Measurements from ENCODE around the gene CDX1.
A peak's percentile ranks its signal among the peaks of the same experiment; 100 is the strongest.

CDX1 gene

DNA sequence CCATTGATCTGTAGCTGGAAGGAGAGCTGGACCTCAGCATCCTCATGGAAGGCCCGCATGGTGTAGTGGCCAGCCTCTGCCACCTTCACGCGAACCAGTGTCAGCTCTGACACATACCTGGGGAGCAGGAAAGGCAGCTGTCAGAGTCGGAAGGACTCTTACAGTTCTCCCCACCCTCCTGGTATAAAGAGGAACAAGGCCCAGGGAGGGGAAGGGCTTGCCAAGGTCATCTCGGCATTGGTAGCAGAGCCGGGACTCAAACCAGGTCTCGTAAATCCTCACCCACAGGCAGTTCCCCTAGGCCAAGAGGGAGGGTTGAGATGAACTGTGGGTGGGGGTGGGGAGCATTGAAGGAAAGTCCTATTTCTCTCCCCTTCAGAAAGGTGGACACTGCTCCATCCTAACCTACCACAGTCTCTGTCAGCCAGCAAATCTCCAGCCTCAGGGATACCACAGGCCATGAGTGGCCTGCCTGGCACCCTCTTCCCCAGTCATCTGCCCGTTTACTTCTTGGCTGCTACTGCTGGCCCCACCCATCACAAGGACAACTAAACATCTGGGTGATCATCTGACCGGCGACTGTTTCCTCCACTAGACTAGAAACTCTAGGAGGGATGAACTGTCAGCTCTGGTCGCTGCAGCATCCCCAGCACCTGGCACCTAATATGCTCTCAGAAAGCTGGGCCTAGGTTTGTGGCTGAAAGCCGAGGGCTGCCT lies 34.4 kb upstream of the CDX1 start:
- no peak for DNase-seq

DNA sequence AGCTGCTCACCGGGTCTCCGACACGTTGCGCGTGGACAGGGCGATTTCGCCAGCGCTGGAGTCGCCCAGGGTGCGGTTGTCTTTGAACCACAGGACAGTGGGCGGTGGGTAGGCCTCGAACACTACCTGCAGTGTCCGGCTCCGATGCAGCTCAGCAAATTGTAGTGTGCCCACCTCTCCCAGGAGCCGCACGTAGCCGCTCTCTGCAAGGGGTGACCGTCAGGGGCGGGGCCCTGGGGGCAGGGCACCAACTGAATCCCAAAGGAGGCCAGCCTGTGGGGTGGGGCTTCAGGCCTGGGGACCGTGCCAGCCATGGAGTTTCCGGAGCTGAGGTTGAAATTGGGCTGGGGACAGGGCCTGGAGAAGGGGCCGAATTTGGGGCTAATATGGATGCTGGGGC lies 33.8 kb upstream of the CDX1 start:
- DNase-seq: no peak

DNA sequence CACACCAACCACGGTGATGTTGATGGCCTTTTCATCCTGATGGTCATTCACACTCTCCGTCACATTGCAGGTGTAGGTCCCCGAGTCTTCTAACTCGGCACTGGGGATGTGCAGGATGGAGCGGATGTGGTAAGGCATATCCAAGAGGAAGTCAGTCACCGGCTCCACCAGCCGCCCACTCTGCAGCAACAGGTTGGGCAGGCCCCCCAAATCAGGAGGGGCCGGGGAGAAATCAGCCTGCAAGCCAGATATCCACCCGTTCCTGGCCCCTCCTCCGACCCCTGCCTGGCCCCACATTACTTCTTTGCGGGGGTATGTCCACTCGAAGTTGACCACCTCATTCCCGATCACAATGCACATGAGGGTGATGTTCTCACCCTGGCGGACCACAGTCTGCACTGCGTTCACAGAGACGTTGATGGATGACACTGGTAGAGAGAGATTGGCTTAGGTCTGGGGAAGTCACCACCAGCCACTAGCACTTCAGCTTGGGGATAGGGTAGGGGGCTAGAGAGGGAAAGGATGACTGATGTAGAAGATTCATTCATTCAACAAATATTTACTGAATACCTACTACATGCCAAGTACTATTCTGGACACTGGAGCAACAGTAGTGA lies 32.9 kb upstream of the CDX1 start:
- no peak for DNase-seq

DNA sequence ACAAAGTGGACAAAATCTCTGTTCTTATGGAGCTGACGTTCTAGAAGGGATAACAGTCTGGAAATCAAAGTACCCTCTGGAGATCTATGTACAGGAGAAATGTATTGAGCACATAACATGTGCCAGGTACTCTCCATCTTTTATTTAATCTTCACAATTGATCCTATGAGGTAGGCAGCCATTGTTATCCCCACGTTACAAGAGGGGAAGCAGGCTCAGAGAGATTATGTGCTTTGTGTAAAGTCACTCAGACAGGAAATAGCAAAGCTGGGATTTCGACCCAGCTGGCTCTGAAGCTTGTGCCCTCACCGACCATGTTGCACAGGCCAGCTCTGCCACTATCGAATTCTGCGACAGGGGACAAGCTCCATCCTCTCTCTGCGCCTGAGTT lies 32.4 kb upstream of the CDX1 start:
- DNase-seq: no peak

DNA sequence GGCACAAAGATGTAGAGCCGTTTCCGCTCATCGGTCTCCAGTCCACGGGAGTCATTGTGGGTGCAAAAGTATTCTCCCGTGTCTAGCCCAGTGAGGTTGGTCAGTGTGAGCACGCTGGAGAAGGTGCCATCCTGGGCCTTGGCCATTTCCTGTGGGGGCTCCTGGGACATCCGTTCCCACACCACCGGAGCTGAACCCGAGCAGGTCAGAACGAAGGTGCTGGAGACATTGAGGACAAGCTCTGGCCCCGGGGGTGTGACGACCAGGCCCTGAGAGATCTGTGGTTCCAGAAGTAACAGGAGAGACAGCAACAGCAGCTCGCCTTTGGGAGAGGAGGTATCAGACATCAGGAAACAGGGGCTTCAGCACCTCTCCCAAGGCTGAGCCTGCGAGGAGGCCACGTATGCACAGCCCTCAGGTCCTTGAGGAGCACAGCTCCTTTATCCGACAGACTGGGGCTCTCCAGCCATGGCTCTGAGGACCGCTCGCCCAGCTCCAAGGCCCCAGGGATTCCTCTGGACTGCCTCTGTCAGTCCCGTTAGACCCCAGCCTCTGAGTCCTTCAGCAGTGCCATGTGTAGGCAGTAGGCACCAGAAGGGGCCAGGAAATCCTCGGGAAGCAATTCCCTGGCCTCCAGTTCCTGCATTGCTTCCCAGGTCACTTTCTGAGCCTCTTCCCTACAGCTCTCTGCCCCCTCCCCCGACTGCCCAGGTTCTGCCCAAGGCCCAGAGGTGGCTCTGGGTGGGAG lies 30.8 kb upstream of the CDX1 start:
- DNase-seq: peak; percentile 58

DNA sequence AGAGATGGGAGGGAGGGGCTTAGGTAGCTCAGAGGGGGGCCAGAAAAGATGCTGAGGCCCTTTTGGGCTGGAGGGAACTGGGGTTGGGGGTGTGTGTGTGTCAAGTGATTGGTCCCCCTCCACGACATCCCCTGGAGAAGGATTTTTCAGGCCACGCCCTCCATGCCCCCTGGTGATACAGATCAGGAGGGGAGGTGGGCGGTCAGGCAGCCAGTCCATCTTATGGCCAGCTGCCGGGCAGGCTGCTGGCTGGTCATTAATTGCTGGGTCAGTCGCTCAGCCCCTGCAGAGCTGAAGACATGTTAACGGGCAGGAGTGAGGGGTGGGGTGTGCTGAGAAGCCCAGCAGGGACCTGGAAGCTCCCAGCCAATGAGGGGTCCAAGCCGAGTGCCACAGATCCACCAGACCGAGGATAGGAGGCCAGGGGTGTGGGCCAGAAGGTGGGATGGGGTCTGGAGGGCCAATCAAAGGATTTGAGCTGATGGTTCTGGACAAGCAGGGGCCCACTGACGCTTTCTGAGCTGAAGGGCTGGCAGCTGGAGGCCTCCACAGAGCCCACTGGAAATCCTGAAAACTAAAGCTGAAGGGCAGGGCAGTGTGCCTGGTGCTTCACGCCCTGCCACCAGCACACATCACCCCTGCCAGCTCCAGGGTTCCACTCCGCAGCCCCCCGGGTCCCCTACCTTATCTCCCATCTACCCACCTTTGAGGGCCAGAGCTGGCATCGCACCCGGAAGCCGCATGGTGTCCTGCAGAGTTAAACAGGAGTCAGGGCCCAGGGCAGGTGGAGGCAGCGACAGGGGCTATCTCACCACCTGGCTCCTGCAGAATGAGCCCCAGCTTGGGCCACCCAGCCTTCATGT lies 30.0 kb upstream of the CDX1 start:
- DNase-seq: peak; percentile 90

DNA sequence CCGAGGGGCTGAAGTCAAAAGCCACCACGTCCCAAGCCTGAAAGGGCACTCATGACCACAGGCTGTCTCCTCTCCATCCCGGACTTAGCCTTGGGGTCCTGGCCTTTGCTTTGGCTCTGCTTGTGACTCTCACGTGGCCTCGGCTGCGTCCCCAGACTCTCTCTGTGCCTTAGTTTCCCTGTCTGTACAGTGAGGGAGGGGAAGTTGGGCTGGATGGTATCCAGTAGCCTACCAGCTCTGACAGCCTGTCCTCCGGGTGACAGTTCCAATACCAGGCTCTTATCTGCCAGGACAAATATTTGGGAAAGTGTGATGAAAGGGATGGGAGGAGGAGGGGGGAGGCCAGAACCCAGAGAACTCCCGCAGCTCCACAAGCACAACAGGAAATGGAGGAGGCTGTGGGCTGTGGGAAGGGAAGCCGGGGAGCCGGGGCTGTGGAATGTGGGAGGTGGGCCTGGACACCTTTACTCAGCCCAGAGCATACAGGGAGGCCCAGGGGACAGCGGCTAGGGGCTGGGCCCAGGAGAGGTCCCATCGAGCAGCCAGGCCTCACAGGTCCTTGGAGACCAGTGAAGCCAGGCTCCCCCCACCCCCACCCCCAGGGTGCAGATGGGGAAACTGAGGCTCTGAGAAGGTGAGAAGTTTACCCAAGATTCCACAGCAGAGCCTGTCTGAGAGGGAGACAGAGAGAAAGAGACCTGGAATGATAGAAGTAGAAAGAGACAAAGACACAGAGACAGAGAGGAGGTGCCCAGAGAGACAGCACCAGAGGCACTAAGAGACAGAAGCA lies 29.2 kb upstream of the CDX1 start:
- DNase-seq: peak; percentile 49

DNA sequence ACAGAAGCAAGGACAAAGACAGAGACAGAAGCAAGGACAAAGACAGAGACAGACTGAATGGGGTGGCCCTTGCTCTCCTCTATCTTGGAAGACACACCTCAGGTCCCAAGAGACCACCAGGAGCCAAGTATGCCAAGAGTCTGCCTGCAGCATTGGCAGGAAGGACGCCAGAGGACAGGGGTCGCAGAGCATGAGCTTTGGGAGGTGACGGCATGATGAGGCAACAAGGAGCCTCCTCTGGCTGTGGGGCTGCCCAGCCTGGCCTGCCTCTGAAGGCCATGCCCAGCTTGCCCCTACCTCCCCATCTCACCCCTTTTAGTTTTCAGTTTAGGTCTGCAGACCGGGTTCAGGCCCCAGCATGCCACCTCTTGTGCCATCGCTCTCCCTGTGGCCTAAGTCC lies 28.6 kb upstream of the CDX1 start:
- DNase-seq: peak; percentile 30

DNA sequence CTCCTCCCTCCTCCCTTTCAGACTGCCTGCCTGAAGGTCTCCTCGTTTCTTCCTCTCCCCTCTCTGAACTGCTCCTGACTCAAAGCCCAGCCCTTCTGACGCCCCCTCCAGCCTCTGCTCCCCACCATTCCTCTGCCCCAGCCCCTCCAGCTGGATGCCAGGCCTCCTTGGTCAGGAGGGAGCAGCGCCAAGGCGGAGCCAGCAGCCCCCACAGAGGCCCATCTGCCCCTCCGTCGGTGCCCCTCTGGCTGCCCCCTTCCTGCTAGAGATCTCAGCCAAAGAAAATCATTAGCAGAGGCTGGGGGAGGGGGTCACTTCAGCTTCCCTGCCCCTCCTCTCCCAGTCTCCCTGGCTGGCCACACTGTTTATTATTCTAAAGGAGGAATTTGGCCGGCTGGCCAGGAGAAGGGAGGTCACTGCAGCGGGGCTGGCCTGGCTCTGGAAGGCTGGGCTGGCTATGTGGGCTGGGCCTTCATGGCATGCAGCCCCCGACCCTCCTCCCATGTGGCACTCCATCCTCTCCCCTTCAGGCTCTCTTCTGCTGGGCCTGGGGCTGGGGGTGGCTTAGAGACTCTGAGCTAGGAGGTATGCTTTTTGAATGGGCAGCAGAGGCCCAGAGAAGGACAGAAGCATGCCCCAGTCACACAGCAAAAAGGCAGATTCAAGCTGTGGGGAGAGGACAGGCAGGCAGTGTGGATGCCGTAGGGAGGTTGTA lies 27.9 kb upstream of the CDX1 start:
- peak; percentile 94 for DNase-seq

DNA sequence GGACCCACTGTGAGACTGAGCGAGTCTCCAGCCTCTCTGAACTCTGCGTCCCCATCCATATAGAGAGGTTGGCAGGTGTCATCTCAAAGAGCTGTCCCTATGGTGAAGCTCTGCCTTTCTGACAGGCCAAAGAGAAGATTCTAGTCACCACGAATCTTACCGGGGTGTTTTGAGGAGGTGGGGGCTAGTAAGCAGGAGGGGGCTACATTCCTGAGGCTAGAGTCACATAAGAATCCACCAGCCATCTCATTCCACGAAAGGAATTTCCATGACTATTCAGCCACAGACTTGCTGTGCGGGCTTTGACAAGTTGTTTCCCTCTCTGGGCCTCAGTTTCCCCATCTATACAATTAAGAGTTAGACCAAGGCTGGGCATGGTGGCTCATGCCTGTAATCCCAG lies 27.2 kb upstream of the CDX1 start:
- no peak for DNase-seq

DNA sequence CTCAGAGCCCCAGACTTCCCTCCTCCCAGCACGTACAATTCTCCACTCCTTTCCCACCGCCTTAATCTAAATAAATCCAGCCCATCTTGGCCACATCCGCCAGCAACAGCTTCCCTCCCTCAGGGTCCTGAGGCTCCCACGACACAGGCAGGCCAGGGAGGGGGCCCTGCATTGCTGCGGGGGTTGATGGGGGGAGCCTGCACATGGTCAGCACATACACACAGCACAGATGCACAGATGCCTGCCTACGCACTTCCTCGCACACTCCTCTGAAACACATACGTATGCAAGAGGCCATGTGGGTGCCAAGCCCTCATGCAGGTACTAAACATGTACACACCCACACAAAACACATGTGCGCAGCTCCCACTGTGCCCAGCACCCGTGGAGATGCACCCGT lies 25.7 kb upstream of the CDX1 start:
- peak; percentile 61 for DNase-seq

DNA sequence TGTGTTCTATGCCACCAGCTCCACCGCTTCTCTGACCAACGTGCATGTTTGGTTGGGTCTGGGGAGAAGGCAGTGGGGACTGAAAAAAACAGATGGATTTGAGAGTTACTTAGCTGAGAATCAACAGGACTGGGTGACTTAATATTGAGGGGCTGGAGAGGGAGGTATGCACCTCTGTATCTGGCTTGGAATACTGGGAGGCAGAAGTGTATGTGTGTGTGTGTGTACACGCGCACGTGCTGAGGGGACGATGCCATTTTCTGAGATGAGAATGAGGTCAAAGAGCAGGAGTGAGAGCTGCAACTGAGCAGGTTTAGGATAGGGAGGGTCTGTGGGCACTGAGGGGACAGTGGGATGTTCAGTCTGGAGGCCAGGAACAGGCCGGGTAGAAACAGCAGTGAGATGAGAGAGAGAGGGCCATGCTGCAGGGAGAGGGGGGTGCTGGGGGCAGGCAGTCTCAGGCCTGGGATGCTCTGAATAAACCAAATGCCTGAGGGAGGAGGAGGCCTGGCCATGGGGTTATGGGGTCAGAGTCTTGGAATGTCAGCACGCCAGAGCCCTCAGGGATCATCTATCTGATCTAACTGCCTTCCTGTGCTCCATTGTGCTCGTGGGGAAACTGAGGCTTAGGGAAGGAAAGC lies 24.9 kb upstream of the CDX1 start:
- DNase-seq: peak; percentile 64

DNA sequence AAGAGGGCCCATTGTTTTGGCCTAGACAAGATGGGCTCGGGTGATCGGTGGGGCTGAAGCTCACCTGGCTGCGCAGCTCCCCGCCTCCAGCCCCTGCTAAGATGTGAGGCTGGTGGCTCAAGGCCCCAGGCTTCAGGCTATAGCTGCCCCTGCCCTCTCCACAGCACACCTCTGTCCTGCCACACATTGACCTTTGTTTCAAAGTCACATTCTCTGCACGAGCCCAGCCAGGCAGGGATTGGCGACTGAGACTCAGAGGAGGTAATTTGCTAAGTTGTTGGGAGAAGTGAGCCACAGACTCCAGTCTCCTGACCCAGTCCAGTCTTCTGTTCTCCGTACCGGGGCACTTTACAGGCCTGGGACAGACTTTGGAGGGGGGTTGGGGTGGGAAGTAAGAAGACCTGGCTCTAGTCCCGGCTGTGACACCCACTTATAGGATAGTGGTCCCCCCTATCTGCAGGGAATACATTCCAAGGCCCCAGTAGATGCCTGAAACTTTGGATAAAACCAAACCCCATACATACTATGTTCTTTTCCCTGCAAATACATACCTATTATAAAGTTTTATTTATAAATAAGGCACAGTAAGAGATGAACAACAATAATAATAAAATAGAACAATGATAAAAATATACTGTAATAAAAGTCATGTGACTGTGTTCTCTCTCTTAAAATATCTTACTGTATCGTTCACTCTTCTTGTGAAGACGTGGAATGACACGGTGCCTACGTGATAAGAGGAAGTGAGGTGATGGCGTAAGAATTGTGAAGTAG lies 24.2 kb upstream of the CDX1 start:
- DNase-seq: no peak

DNA sequence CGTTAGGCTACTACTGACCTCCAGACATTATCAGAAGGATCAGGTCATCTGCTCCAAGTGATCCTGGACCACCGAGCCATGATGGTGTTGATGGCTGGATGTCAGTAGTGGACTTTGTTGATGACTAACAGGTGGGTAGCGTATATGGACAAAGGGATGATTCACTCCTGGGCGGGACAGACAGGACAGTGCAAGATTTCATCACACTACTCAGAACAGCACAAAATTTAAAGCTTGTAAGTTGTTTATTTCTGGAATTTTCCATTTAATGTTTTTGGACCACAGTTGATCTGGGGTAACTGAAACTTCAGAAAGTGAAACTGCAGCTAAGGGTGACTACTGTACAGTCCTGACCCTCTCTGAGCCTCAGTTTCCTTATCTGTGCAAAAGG lies 23.6 kb upstream of the CDX1 start:
- no peak for DNase-seq

DNA sequence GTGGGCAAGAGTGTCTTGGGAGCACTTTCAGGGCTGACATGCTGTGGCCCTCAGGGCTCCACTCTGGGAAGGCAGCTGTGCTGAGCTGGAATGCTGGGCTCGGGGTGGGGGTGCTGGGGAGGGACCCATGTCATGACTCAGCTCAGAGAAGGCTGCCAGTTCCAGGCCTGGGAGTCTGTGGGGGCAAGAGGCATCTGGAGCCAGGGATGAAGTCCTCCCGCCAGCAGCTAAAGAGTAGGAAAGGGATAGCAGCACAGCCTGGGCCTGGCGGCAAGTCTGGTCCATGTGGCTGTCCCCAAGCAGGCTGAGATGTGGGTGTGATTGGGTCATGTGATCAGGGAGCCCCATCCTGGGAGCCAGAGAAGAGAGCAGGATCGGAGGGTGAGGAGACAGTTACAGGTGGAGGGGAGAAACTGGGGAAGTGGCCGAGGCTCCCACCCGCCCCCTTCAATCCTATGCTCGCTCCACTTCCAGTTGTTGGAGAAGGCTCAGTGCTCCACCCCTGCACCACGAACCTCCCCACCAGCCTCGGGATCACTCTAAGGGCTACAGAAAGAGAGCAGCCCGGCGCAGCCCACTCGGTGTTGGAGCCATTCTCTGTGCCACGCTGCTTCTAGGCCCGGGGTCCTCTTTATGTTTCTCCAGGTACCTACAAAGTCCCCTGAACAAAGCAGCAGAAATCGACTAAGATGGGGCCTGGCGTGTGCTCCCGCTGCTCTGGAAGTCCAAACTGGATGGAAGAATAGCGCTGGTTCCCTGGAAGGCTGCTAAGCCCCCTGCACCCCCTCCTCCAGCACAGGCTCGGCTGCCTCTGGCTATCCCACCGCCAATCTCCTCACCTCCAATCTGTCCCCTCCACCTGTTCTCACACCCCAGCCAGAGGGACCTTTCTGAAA lies 23.0 kb upstream of the CDX1 start:
- DNase-seq: peak; percentile 47

DNA sequence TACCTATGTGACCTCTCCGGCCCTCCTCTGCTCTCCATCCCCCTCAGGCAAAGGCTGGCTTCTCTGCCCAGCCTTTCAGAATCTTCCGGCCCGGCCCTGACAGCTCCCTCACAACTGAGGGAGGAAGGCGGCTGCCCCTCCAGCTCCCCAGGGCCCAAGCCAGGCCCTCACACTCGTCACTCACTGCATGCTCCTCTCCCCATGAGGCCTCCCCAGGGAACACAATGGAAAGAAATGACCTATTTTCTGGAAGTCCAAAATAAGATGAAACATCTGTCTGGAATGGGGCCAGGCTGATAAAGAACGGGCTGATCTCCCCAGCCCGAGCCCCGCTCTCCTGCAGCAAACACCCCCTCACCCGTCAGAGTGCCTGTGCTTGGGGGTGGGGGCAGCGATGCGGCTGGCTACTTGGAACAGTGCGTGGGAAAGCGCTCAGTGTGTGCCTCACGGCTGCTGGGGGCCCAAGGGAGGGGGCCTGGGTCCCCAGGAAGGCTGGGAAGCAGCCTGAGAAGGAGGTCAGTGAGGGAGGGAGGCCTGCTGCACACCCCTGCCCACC lies 22.3 kb upstream of the CDX1 start:
- DNase-seq: peak; percentile 88

DNA sequence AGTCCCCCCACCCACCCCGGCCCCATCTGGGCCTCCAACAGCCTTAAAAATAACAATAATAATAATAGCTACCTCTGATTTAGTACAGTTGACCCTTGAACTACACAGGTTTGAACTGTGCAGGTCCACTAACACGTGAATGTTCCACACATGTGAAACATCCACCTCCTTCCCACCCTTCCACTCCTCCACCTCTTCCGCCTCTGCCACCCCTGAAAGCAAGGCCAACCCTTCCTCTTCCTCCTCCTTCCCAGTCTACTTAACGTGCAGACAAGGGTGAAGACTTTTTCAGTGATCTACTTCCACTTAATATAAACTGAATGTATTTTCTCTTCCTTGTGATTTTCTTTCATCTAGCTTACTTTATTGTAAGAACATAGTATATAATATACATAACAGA lies 21.7 kb upstream of the CDX1 start:
- DNase-seq: no peak

DNA sequence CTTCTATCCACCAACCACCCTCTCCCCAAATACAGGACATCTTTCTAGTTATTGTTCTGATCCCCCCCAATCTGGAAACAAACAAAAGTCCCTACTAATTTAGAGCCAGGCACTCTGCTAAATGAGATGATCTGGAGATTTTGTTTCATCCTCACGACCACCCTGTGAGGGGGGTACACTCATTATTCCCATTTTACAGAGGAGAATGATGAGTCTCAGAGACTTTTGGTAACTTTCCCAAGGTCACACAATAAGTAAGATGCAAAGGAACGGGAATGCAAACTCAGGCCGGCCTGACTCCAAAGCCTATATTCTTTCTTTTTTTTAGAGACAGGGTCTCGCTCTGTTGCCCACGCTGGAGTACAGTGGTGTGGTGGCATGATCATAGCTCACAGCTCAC lies 20.3 kb upstream of the CDX1 start:
- no peak for DNase-seq
